Hematopoietic multipotent progenitor cell treated with erythropoietin and hydrocortisone succinate and interleukin-3 and kit ligand, for 17 days (in vitro differentiated cells): ENCODE measurements around the gene GSTM4.

Experiments used
- DNase-seq: peaks from one replicate; pipeline ENCODE4 v3.0.0-alpha.2; 2015; ENCODE audit warnings: low spot score

The GSTM4 gene

GRCh38 chr1:109624201-109625010 is 31.5 kb upstream of the GSTM4 start:
- DNase-seq, result no peak

- DNase-seq, result no peak
Observed at GRCh38 chr1:109625176-109625575, 30.7 kb upstream of the GSTM4 start.

- DNase-seq, result no peak
Observed at GRCh38 chr1:109625601-109626560, 30.0 kb upstream of the GSTM4 start.

GRCh38 chr1:109626682-109627408 is 29.1 kb upstream of the GSTM4 start:
- no peak for DNase-seq

- no peak for DNase-seq
Observed at GRCh38 chr1:109627692-109628399, 28.1 kb upstream of the GSTM4 start.

GRCh38 chr1:109628540-109629321 is 27.2 kb upstream of the GSTM4 start:
- DNase-seq, result no peak

DNA sequence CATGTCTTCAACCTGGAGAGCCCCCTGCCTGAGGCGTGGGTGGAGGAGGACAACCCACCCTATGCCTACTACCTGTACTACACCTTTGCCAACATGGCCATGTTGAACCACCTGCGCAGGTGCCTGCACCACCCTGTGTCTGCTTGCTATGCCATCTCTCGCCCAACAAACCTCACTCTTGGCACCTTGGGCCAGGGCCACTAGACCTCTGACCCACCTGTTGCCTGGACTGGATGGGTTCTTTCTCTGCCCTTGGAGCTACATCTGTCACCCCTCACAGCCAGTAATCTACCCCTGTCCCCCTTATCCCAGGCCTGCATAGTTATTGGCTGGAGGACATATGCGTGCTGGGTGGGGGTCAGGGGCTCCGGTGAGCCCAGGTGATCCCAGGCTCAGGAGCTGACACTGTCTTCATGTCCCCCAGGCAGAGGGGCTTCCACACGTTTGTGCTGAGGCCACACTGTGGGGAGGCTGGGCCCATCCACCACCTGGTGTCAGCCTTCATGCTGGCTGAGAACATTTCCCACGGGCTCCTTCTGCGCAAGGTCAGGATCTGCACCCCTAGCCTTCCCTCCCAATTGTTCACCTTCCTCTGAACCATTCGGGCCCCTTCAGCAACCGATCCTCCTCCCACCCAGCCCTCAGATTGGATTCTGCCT is 26.4 kb upstream of the GSTM4 start:
- DNase-seq, result no peak

DNA sequence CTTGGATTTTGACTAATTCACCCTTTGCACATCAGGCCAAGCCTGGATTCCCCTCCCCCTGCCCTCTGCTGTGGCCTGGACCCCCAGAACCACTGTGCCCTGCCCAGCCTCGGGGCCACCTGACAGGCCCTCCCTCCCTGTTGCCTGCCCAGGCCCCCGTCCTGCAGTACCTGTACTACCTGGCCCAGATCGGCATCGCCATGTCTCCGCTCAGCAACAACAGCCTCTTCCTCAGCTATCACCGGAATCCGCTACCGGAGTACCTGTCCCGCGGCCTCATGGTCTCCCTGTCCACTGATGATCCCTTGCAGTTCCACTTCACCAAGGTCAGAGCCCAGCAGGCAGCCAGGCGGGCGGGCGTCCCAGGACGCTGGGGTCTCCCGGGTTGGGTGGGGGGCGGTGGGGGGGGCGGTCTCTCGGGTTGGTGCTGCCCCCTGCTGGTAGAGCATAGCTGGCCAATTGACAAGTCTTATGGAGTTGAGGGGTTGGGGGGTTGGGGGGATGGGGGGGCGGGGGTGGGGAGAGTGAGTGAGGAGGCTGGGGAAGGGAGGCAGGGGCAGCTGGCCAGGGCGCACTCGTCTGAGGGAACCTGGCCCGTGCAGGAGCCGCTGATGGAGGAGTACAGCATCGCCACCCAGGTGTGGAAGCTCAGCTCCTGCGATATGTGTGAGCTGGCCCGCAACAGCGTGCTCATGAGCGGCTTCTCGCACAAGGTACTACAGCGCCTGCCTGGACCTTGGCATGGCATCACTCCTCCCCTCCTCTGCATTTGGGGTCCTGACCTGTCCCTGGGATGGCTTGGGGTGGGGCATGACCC is 25.6 kb upstream of the GSTM4 start:
- peak; percentile 44 for DNase-seq

- DNase-seq, result no peak
Observed at GRCh38 chr1:109630898-109631512, 24.9 kb upstream of the GSTM4 start.

DNA sequence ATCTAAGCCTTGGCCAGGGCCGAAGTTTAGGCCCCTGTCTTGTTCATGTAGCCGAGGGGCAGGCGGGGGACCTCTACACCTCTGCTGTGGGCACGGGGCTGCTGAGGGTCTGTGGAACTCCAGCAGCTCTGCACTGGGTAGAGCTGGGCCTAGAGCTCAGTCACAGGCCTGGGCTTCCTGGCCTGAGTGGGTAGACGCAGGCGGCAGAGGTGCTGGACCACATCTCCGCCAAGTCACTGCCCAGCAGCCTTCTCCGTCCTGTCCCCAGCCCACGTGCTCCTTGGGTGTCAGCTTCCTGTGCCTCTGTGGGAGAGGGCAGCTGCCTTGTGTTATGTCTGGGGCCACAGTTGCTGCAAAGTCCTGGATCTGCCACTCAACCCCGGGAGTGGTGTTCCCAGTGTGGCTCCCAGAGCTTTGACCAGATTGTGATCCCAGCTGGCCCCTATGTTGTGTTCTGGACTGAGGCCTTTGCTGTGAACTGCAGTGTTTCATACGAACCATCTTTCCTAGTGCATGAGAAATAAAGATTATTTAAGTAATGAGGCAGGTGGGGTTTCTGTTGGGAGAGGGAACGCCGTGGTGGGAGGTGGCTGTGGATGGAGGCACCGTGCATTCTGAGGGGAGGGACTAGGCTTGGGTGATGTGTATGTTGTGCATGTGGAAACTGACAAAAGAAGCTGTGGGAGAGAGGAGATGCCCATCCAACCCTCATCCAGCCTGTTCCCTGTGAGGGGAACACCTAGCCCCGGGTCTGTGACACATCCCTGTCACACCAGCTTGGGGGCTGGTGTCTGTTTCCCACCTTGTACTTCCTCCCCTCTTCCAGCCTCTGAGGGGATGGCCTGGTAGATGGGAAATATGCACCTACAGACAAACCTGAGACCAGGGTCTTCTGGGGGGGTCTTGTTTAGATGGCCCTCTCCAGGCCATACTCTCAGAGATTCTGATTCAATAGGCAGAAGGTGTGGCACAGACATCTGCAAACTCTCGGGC is 24.1 kb upstream of the GSTM4 start:
- no peak for DNase-seq

- DNase-seq, result no peak
Observed at GRCh38 chr1:109632671-109633346, 23.1 kb upstream of the GSTM4 start.

- no peak for DNase-seq
Observed at GRCh38 chr1:109634292-109634691, 21.6 kb upstream of the GSTM4 start.

DNA sequence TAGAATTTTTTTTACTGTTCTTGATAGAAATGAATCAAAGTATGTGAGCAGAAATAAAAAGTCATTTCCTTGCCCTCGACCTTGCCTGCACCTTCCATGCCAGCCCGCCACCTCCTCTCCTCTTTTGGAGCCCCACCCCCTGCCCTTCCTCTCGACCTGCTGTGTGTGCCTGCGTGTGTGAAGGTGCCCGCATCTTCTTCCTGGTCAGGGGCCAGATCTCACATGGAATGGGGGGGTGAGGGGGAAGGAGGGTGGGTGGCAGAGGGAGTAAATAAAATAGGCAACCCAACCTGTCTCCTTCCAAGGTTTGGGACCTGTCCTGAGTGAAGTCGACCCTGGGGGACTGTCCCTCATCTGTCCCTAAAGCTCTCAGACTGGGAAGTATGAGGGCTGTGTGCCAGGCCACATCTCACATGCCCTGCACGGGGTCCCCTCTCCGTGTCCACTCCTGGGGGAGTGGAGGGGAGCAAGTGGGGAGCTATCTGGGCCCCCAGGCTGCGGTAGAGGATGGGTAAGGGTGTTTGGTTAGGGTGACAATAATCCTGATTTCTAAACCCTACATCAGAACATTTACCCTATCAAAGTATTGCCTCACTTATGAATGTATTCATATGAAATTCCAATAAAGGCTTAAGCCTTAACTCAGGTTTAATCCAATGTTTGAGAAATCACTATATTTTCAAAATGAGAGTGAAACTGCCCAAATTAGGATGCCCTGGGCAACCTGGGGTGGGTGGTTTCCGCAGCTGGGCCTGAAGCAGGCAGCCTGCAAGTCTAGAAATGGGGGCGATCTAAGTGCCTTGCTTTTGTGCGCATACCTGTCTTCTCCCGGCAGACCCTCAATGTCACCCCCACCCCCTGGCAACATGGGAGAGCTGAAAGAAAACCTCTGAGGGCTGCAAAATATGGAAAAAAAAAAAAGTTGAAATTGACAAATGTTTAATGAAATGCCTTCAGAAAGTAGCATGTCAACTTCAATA is 20.8 kb upstream of the GSTM4 start:
- DNase-seq, result no peak

GRCh38 chr1:109635862-109636200 is 20.1 kb upstream of the GSTM4 start:
- no peak for DNase-seq

- no peak for DNase-seq
Observed at GRCh38 chr1:109636201-109636952, 19.5 kb upstream of the GSTM4 start.
